ENCODE data around the gene MAP3K12.
A peak's percentile ranks its signal among the peaks of the same experiment; 100 is the strongest.
"Not testable (repeated sequence)": the region's sequence is repeated elsewhere in the genome, so short reads cannot be mapped to it uniquely, and the experiment has no call there.

Gene MAP3K12

DNA sequence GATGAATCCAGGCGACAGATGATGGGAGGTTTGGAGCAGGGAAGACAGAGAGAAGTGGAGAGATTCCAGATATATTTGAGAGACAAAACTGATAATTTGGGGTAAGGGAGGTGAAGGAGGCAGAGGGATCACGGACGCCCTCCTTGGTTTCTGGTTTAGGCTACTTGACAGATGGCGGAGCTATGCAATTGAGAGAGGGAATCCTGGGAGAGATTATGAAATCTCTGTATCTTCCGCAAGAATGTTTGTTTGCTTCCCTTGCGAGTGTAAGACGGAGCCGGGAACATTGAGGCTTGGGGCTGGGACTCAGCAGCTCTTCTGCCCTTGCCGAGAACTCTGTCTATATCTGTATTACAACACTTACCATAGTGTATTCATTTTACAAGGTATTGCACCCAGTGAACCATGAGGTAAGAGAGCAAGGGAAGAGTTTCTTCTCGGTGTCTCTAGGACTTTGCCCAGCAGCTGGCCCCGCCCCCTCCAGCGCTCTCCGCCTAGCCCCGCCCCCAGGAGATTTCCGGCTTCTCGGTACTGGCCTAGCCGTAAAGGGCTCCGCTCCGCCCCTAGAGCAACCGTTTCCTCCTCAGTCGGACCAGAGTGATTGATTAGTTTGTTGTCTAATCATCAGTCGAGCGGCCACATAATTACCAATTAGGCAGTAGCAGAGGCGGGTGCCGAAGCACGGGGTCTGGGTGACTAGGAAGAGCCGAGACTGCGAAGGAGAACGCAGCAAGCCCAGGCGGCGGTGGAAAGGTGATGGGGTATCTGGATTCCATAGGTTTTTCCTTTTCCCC lies 58.0 kb downstream of the MAP3K12 start, which contains the start of gene PRR13:
TSS of gene PRR13 (plus strand) at position 695 of the 794 bp plus-strand sequence. CDS start 981 bp downstream, outside the sequence.
- DNase-seq: peak; percentile 99
- no peak for TF ChIP-seq GATA1 (IDR thresholded peaks at IDR 0.05; ENCODE audit: low read depth, low read length)
- TF ChIP-seq POLR2A (IDR thresholded peaks at IDR 0.05; ENCODE audit: low read length): peak; percentile 95

GRCh38 chr12:53439582-53439981 lies 59.7 kb downstream of the MAP3K12 start:
- not testable (repeated sequence) for DNase-seq

GRCh38 chr12:53435326-53435725 lies 63.9 kb downstream of the MAP3K12 start:
- DNase-seq: not testable (repeated sequence)

GRCh38 chr12:53431187-53431586 lies 68.1 kb downstream of the MAP3K12 start:
- TF ChIP-seq POLR2A (IDR thresholded peaks at IDR 0.05; ENCODE audit: low read length) (no peak), GATA1 (IDR thresholded peaks at IDR 0.05; ENCODE audit: low read depth, low read length) (no peak)
- no peak for DNase-seq

DNA sequence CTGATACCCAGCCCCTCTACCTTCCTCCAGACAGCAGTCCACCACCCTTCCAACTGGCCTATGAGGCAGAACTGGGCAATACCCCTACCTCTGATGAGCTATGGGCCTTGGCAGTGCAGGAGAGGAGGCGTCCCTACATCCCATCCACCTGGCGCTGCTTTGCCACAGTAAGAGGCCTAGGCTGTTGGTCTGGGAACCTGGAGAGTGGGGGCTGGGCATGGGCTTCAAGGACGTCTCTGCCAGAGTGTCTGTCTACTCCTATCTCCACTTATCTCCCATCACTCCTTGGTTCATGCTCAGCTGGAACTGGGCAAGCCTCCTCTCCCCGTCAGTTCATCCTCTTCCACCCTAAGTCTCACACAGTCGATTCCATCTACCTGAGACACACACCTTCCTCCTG lies 69.1 kb downstream of the MAP3K12 start:
- DNase-seq: no peak
- TF ChIP-seq POLR2A (IDR thresholded peaks at IDR 0.05; ENCODE audit: low read length): no peak
- TF ChIP-seq GATA1 (IDR thresholded peaks at IDR 0.05; ENCODE audit: low read depth, low read length): no peak
